ENCODE data around the gene ARHGAP26. TPM values are rescaled to one million over a fixed set of nuclear protein-coding genes. Genes with fewer than 3 reads are reported as not detected.

Gene ARHGAP26
- total and polyA plus RNA-seq, 12 donors: 7.5 to 45.8 (median 37.2) TPM

DNA sequence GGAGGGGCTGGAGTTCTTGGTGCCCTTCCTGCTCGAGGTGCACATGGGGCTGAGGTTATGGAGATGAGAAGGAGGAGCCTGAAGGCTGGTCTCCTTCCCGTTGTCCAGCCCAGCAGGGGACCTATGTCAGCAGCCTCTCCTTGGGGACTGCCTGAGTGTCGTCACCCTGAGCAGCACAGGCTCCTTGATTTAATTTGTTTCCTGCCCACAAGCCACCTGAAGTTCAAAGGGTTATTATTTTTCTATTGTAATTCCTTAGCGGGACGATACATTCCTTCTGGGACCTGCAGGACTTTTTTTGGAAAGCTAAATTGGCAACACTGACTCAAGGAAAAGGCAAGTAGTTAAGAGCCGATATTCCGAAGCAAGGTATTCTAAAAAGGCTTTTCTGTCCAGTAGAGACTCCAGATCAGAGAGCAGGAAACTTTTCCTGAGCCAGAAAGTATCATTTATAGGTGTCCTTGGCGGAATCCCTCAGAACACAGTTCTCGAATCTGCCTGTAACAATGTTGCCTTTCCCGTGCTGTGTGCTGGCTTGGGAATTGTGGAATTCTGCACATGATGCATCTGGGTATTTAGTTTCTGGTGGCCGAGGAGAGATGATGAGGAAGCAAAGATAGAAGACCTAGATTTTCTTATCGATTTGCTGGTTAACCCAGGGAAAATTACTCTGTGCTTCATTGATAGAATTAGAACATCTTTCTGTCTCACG lies 55.4 kb downstream of the ARHGAP26 start:
- H3K4me1 ChIP-seq: peaks cover 24 to 97% (median 79%) of the 10 kb centered on the region in 9 donors
- WGBS, 2 donors: 23 to 27% methylated on average over 13 of the region's 13 CpGs
- DNase-seq (peak in 1 of 2 donors; percentile 72), ATAC-seq (peak; percentile 64 to 85 (median 78))
- H3K36me3 ChIP-seq: no peaks in the 10 kb centered on the region
- H3K4me3 ChIP-seq: peak overlapping the region in 7 of 10 donors; percentile 5 to 35 (median 25)
- H3K27ac ChIP-seq: peak overlapping the region in 9 of 10 donors; percentile 57 to 76 (median 65)
- intact Hi-C loops (cut with DNase I): loop anchor here in 3 of 10 donors (5.0 kb wide), 3 partner anchors 37 to 53 kb away; partner anchors contain the start of gene ARHGAP26 (in 1 of the 3)
- TF ChIP-seq, protein P1, sequence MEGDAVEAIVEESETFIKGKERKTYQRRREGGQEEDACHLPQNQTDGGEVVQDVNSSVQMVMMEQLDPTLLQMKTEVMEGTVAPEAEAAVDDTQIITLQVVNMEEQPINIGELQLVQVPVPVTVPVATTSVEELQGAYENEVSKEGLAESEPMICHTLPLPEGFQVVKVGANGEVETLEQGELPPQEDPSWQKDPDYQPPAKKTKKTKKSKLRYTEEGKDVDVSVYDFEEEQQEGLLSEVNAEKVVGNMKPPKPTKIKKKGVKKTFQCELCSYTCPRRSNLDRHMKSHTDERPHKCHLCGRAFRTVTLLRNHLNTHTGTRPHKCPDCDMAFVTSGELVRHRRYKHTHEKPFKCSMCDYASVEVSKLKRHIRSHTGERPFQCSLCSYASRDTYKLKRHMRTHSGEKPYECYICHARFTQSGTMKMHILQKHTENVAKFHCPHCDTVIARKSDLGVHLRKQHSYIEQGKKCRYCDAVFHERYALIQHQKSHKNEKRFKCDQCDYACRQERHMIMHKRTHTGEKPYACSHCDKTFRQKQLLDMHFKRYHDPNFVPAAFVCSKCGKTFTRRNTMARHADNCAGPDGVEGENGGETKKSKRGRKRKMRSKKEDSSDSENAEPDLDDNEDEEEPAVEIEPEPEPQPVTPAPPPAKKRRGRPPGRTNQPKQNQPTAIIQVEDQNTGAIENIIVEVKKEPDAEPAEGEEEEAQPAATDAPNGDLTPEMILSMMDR (IDR thresholded peaks at IDR 0.05): no peak
- H3K27me3 ChIP-seq: no peaks in the 10 kb centered on the region
- peaks cover 0 to 10% (median 0%) of the 10 kb centered on the region in 11 donors for H3K9me3 ChIP-seq

DNA sequence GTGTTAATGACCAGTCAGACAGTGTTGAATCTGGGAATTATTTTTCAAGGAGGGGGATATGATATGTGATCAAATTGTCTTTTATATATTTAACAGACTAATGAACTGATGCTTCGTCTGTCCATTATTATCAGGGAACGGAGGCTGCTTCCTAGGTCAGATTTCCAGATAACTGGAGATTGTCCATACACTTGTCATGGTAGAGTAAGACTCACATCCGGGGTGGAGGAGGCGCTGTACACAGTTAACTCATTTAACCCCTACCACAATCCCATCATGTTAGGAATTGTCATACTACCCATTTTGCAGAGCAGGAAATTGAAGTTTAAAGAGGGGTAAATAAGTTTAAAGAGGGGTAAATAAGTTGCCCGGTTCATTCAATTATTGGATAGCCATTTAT lies 55.9 kb downstream of the ARHGAP26 start:
- Histone ChIP-seq H3K4me3 (peak overlapping the region in 5 of 10 donors; percentile 9 to 35 (median 26)), H3K9me3 (peaks cover 0 to 6% (median 0%) of the 10 kb centered on the region in 11 donors), H3K4me1 (peaks cover 24 to 98% (median 82%) of the 10 kb centered on the region in 9 donors), H3K36me3 (no peaks in the 10 kb centered on the region), H3K27ac (peak overlapping the region in 8 of 10 donors; percentile 57 to 76 (median 66)), H3K27me3 (no peaks in the 10 kb centered on the region)
- TF ChIP-seq, protein P1 (IDR thresholded peaks at IDR 0.05): no peak
- DNase-seq (no peak), ATAC-seq (no peak)
- 65 to 75% methylated on average over 5 of the region's 5 CpGs for WGBS, 2 donors
- intact Hi-C loops (cut with DNase I): loop anchor here in 3 of 10 donors (5.0 kb wide), 3 partner anchors 36 to 54 kb away; partner anchors contain the start of gene ARHGAP26 (in 1 of the 3)

GRCh38 chr5:142826741-142827492 lies 56.7 kb downstream of the ARHGAP26 start:
- Histone ChIP-seq H3K36me3 (no peaks in the 10 kb centered on the region), H3K27ac (peak overlapping the region in 7 of 10 donors; percentile 18 to 76 (median 68)), H3K9me3 (no peaks in the 10 kb centered on the region), H3K27me3 (no peaks in the 10 kb centered on the region), H3K4me1 (peaks cover 24 to 97% (median 82%) of the 10 kb centered on the region in 9 donors), H3K4me3 (no peak overlapping the region)
- no peak for DNase-seq
- TF ChIP-seq, protein P1 (IDR thresholded peaks at IDR 0.05): no peak
- peak in 4 of 8 donors; percentile 7 to 29 (median 16) for ATAC-seq
- intact Hi-C loops (cut with DNase I): loop anchor here in 3 of 10 donors (5.0 kb wide), 3 partner anchors 35 to 55 kb away; partner anchors contain the start of gene ARHGAP26 (in 1 of the 3)
- WGBS, 2 donors: 71 to 77% methylated on average over 3 of the region's 3 CpGs

All from heart right ventricle (tissue), 16 donors.